ENCODE data around the gene ZNF408. TPM values are rescaled to one million over a fixed set of nuclear protein-coding genes. Genes with fewer than 3 reads are reported as not detected.

Gene ZNF408
- polyA plus RNA-seq, 1 of the 3 experiments (the other 2 are of a cell fraction): 7.1 TPM

DNA sequence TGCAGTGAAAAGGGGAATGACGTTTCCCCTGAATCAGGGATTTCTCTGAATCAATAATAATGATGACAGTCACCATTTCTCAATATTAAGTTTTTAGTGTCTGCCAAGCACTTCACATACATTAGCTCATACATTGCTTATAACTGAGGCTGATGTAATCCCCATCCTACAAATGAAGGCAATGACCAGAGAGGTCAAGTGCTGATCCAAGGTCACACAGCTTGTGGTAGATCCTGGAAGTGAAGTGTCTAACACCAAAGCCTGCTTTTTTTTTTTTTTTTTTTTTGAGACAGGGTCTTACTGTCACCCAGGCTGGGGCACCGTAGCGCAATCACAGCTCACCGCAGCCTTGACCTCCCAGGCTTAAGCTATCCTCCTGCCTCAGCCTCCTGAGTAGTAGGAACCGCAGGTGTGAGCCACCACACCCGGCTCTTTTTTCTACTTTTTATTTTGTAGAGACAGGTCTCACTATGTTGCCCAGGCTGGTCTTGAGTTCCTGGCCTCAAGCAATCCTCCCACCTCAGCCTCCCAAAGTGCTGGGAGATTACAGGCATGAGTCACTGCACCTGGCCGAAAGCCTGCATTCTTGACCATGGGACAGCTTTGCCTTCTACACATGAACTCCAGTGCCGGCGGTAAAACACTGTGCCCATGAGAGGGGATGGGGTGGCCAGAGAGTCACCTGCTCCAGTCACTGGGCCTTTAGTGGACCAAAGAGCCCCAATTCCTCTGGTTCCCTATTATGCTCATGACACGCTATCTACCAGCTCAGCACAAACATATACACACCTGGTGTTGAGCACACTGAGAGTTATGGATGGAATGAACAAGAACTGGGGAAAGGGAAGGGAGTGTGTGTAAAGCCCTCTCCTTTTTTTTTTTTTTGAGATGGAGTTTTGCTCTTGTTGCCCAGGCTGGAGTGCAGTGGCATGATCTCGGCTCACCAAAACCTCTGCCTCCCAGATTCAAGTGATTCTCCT is 17.8 kb upstream of the ZNF408 start:
- Histone ChIP-seq H3K27me3 (ENCODE audit: insufficient read depth) (no peaks in the 10 kb centered on the region), H3K9ac (no peak overlapping the region), H3K4me1 (ENCODE audit: control insufficient read depth in 1 of 2, insufficient read depth in 2 of 2, low read depth in 1 of 2, low read length in 1 of 2) (peaks cover 0 to 4% of the 10 kb centered on the region in 2 experiments; a peak in 1 of 4 replicates), H3F3A (replicated peaks; ENCODE audit: insufficient read depth) (peaks cover 2% of the 10 kb centered on the region), H2AFZ (ENCODE audit: low read depth) (no peak overlapping the region), H4K20me1 (ENCODE audit: insufficient read depth) (no peaks in the 10 kb centered on the region), H3K79me2 (ENCODE audit: insufficient read depth) (no peaks in the 10 kb centered on the region; the same call in 1 of the 2 replicates), H3K9me2 (no peaks in the 10 kb centered on the region), H3K36me3 (replicated peaks in 1 of 2; ENCODE audit: control insufficient read depth in 1 of 2, insufficient read depth in 2 of 2, low read length in 1 of 2) (peaks cover 30 to 50% of the 10 kb centered on the region in 2 experiments), H3K9me3 (no peaks in the 10 kb centered on the region), H3K4me2 (no peak overlapping the region), H3K27ac (ENCODE audit: low read depth in 2 of 2, low read length in 1 of 2) (no peak overlapping the region), H3K4me3 (ENCODE audit: low read depth in 2 of 2, low read length in 1 of 2) (no peak overlapping the region)
- DNase-seq: no peak
- TF ChIP-seq, protein P1, sequence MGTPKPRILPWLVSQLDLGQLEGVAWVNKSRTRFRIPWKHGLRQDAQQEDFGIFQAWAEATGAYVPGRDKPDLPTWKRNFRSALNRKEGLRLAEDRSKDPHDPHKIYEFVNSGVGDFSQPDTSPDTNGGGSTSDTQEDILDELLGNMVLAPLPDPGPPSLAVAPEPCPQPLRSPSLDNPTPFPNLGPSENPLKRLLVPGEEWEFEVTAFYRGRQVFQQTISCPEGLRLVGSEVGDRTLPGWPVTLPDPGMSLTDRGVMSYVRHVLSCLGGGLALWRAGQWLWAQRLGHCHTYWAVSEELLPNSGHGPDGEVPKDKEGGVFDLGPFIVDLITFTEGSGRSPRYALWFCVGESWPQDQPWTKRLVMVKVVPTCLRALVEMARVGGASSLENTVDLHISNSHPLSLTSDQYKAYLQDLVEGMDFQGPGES (IDR thresholded peaks at IDR 0.05; ENCODE audit: low read depth, low read length): no peak
- TF ChIP-seq POLR2AphosphoS5 (IDR thresholded peaks at IDR 0.05; ENCODE audit: low read depth, low read length): no peak
- no peak for TF ChIP-seq MEF2A (IDR thresholded peaks at IDR 0.05; ENCODE audit: borderline replicate concordance, low read depth)
- no peak for TF ChIP-seq GATA2 (CRISPR knock-in tag; IDR thresholded peaks at IDR 0.05)
- TF ChIP-seq JUND (IDR thresholded peaks at IDR 0.05): no peak
- no peak for TF ChIP-seq NFIC (IDR thresholded peaks at IDR 0.05; ENCODE audit: borderline replicate concordance)
- TF ChIP-seq, protein P2, sequence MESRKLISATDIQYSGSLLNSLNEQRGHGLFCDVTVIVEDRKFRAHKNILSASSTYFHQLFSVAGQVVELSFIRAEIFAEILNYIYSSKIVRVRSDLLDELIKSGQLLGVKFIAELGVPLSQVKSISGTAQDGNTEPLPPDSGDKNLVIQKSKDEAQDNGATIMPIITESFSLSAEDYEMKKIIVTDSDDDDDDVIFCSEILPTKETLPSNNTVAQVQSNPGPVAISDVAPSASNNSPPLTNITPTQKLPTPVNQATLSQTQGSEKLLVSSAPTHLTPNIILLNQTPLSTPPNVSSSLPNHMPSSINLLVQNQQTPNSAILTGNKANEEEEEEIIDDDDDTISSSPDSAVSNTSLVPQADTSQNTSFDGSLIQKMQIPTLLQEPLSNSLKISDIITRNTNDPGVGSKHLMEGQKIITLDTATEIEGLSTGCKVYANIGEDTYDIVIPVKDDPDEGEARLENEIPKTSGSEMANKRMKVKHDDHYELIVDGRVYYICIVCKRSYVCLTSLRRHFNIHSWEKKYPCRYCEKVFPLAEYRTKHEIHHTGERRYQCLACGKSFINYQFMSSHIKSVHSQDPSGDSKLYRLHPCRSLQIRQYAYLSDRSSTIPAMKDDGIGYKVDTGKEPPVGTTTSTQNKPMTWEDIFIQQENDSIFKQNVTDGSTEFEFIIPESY (IDR thresholded peaks at IDR 0.05; ENCODE audit: borderline replicate concordance, low read depth): no peak
- no peak for TF ChIP-seq FOSL2 (IDR thresholded peaks at IDR 0.05; ENCODE audit: borderline replicate concordance, low read depth)
- no peak for TF ChIP-seq TAF1 (IDR thresholded peaks at IDR 0.05; ENCODE audit: borderline replicate concordance, low read depth, low read length)
- ChIA-PET CTCF (interaction anchor here (1.1 kb wide), 1 partner anchor 9 kb away, joined by 3 read pairs; no protein-coding TSS in a partner anchor), POLR2A (no interaction called here)
- WGBS (ENCODE audit: low lambda C conversion rate): 92% methylated on average over 9 of the region's 11 CpGs

DNA sequence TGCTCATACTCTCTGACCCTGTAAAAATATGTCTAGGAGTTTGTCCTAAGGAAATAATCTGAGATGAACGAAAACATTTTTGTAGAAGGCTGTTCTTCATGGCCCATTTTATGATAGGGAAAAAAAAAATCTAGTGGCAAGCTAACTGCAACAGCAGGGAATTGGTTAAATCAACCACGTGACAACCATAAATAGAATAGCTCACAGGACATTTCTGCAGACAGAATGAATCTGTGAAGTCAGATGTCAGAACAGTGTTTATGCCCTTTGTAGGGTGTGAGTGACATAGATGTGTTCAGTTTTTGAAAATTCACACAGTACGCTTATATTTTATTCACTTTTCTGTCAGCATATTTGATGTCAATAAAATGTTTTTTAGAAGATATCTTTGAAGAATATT is 16.5 kb upstream of the ZNF408 start:
- no peak for DNase-seq
- 95% methylated on average over 3 of the region's 3 CpGs for WGBS (ENCODE audit: low lambda C conversion rate)
- H3K9me2 ChIP-seq: no peaks in the 10 kb centered on the region
- no peaks in the 10 kb centered on the region for H4K20me1 ChIP-seq (ENCODE audit: insufficient read depth)
- no peak for TF ChIP-seq MXI1 (IDR thresholded peaks at IDR 0.05; ENCODE audit: low read depth, low read length)
- no peak for TF ChIP-seq TAF1 (IDR thresholded peaks at IDR 0.05; ENCODE audit: borderline replicate concordance, low read depth, low read length)
- no peak for TF ChIP-seq TCF12 (IDR thresholded peaks at IDR 0.05)
- no peak for TF ChIP-seq FOXM1 (IDR thresholded peaks at IDR 0.05; ENCODE audit: low read depth)
- peaks cover 33 to 39% of the 10 kb centered on the region in 2 experiments for H3K36me3 ChIP-seq (replicated peaks in 1 of 2; ENCODE audit: control insufficient read depth in 1 of 2, insufficient read depth in 2 of 2, low read length in 1 of 2)
- H3K9ac ChIP-seq: no peak overlapping the region
- H3K79me2 ChIP-seq (ENCODE audit: insufficient read depth): no peaks in the 10 kb centered on the region; the same call in 1 of the 2 replicates
- H3K4me1 ChIP-seq (ENCODE audit: control insufficient read depth in 1 of 2, insufficient read depth in 2 of 2, low read depth in 1 of 2, low read length in 1 of 2): peaks cover 0 to 4% of the 10 kb centered on the region in 2 experiments; a peak in 1 of 4 replicates
- H3F3A ChIP-seq (replicated peaks; ENCODE audit: insufficient read depth): no peaks in the 10 kb centered on the region
- no peak overlapping the region for H3K4me3 ChIP-seq (ENCODE audit: low read depth in 2 of 2, low read length in 1 of 2)
- no peaks in the 10 kb centered on the region for H3K9me3 ChIP-seq
- ChIA-PET CTCF (interaction anchor here (0.7 to 0.9 kb wide), 2 partner anchors 10 to 149 kb away, joined by 3 read pairs; no protein-coding TSS in a partner anchor), POLR2A (no interaction called here)
- H3K27ac ChIP-seq (ENCODE audit: low read depth in 2 of 2, low read length in 1 of 2): no peak overlapping the region
- no peak overlapping the region for H2AFZ ChIP-seq (ENCODE audit: low read depth)
- no peak overlapping the region for H3K4me2 ChIP-seq
- no peaks in the 10 kb centered on the region for H3K27me3 ChIP-seq (ENCODE audit: insufficient read depth)
